Measurements from ENCODE around the gene GPX2. TPM values are rescaled to one million over a fixed set of nuclear protein-coding genes. Genes with fewer than 3 reads are reported as not detected.

Gene GPX2
- total and polyA plus RNA-seq, 10 of the 15 experiments (the other 5 are each of a cell fraction or from before 2014, with no cell fraction given): not detected

GRCh38 chr14:64920465-64920864 is 22.1 kb downstream of the GPX2 start:
- ChIA-PET RAD21 (ENCODE audit: unreplicated experiment) (interaction anchor here (1.4 kb wide), 1 partner anchor 29 kb away, joined by 4 read pairs; no protein-coding TSS in a partner anchor), POLR2A (no interaction called here), CTCF (interaction anchor here (1.5 kb wide), 1 partner anchor 32 kb away, joined by 4 read pairs; no protein-coding TSS in a partner anchor), SMC1A (ENCODE audit: uncharacterized antibody, unreplicated experiment) (no interaction called here)
- intact Hi-C loops (cut with micrococcal nuclease; ENCODE audit: unreplicated experiment) (no loop called here), in situ Hi-C loops (cut with MboI) (no loop called here)
- H4K20me1 ChIP-seq (ENCODE audit: control insufficient read depth, insufficient read depth): no peaks in the 10 kb centered on the region
- TF ChIP-seq HDAC6 (IDR thresholded peaks at IDR 0.05; ENCODE audit: unreplicated experiment): no peak
- TF ChIP-seq ZSCAN29 (IDR thresholded peaks at IDR 0.05): no peak
- TF ChIP-seq POLR2AphosphoS2 (IDR thresholded peaks at IDR 0.05; ENCODE audit: low read depth, low read length): no peak
- no peak for TF ChIP-seq BCL11A (IDR thresholded peaks at IDR 0.05; ENCODE audit: low read depth, low read length)
- no peak for TF ChIP-seq BMI1 (IDR thresholded peaks at IDR 0.05; ENCODE audit: borderline replicate concordance)
- no peak for TF ChIP-seq PBX3 (IDR thresholded peaks at IDR 0.05; ENCODE audit: insufficient replicate concordance, low read depth, low read length)
- TF ChIP-seq ASH2L (IDR thresholded peaks at IDR 0.05; ENCODE audit: borderline replicate concordance, low read depth): no peak
- TF ChIP-seq MEF2A (IDR thresholded peaks at IDR 0.05; ENCODE audit: insufficient read depth, low read depth, low read length): no peak
- TF ChIP-seq IKZF1 (conservative IDR thresholded peaks at IDR 0.05): no peak
- TF ChIP-seq CBX5 (IDR thresholded peaks at IDR 0.05; ENCODE audit: low read depth): no peak
- no peak for TF ChIP-seq CBFB (IDR thresholded peaks at IDR 0.05; ENCODE audit: low read depth)
- no peak for TF ChIP-seq RELB (IDR thresholded peaks at IDR 0.05; ENCODE audit: low read depth)
- TF ChIP-seq IRF5 (IDR thresholded peaks at IDR 0.05; ENCODE audit: borderline replicate concordance): no peak
- no peak for TF ChIP-seq SRF (IDR thresholded peaks at IDR 0.05; ENCODE audit: low read depth in 2 of 2, low read length in 2 of 2)
- TF ChIP-seq EGR1 (IDR thresholded peaks at IDR 0.05; ENCODE audit: borderline replicate concordance in 1 of 2, low read depth in 2 of 2, low read length in 2 of 2): no peak
- TF ChIP-seq HSF1 (IDR thresholded peaks at IDR 0.05; ENCODE audit: low read depth, low read length): no peak
- FAIRE-seq: no peak
- no peak overlapping the region for H3K27ac ChIP-seq (ENCODE audit: control insufficient read depth, insufficient read depth)
- peaks cover 5% of the 10 kb centered on the region; the same call in 1 of the 2 replicates for H3K4me1 ChIP-seq (ENCODE audit: control insufficient read depth, insufficient read depth, low read length)
- DNase-seq (ENCODE audit: low read depth, low spot score): no peak
- H3K4me2 ChIP-seq (ENCODE audit: control insufficient read depth, insufficient read depth): no peak overlapping the region
- peaks cover 52% of the 10 kb centered on the region for H3K79me2 ChIP-seq (ENCODE audit: control insufficient read depth, insufficient read depth, low read length)
- 27% methylated on average over 2 of the region's 2 CpGs for WGBS (ENCODE audit: insufficient coverage, insufficient replicate concordance, low lambda C conversion rate, missing lambda C conversion rate)
- H3K27me3 ChIP-seq (replicated peaks in 1 of 2; ENCODE audit: control insufficient read depth in 2 of 2, insufficient read depth in 2 of 2, low read length in 1 of 2): no peaks in the 10 kb centered on the region
- H3K4me3 ChIP-seq: no peak overlapping the region
- no peak overlapping the region for H2AFZ ChIP-seq (ENCODE audit: control insufficient read depth, low read depth, low read length)
- ATAC-seq: no peak
- no TSS peak for BruUV-seq (replicated peaks)
- peaks cover 2 to 10% of the 10 kb centered on the region in 2 experiments; a peak in 2 of 4 replicates for H3K36me3 ChIP-seq (ENCODE audit: control insufficient read depth in 2 of 2, insufficient read depth in 2 of 2, low read length in 1 of 2)
- no peaks in the 10 kb centered on the region; the same call in 1 of the 3 replicates for H3K9me3 ChIP-seq (replicated peaks; ENCODE audit: control insufficient read depth, insufficient read depth, low read length)
- H3K9ac ChIP-seq (ENCODE audit: control insufficient read depth, insufficient read depth, low read length): no peak overlapping the region

Measured in GM12878 (cell line).